HG02642 (cell line): ENCODE measurements around the gene PRR35.

Source experiments
- ATAC-seq: cut with Tn5 transposase; IDR thresholded peaks from one replicate; pipeline ENCODE4 v1.9.1; 2021; ENCODE audit warnings: mild to moderate bottlenecking; ENCODE audit not compliant: unreplicated experiment, poor library complexity

PRR35 gene

GRCh38 chr16:561957-562938 is 2.1 kb downstream of the PRR35 start:
- ATAC-seq = no peak

- no peak for ATAC-seq
Measured at GRCh38 chr16:563072-563644, 3.0 kb downstream of the PRR35 start.

- ATAC-seq = no peak
Measured at GRCh38 chr16:564690-565418, 4.7 kb downstream of the PRR35 start.

- ATAC-seq = no peak
Measured at GRCh38 chr16:565419-566330, 5.5 kb downstream of the PRR35 start.

GRCh38 chr16:566475-567372 is 6.5 kb downstream of the PRR35 start, which contains the start of gene NHLRC4:
Gene NHLRC4, plus strand, starts transcription at chr16:567005. Its CDS starts 1,043 bp downstream, at chr16:568048.
- no peak for ATAC-seq

GRCh38 chr16:567373-568256 is 7.4 kb downstream of the PRR35 start:
- no peak for ATAC-seq

- ATAC-seq = no peak
Measured at GRCh38 chr16:568401-569258, 8.4 kb downstream of the PRR35 start.

GRCh38 chr16:569445-570254 is 9.5 kb downstream of the PRR35 start, which contains the start of gene PIGQ:
Gene PIGQ, plus strand, starts transcription at chr16:569968. Its CDS starts 4,107 bp downstream, at chr16:574075.
- ATAC-seq = peak; percentile 49

GRCh38 chr16:572865-573650 is 12.9 kb downstream of the PRR35 start:
- ATAC-seq = no peak

- ATAC-seq = no peak
Measured at GRCh38 chr16:574021-574760, 14.0 kb downstream of the PRR35 start.

GRCh38 chr16:575354-576196 is 15.4 kb downstream of the PRR35 start:
- no peak for ATAC-seq

GRCh38 chr16:576197-576822 is 16.1 kb downstream of the PRR35 start:
- no peak for ATAC-seq

GRCh38 chr16:576823-577201 is 16.6 kb downstream of the PRR35 start:
- ATAC-seq = no peak
